Astrocyte (in vitro differentiated cells and primary cell): ENCODE data around the gene GDPD2. TPM values are rescaled to one million over a fixed set of nuclear protein-coding genes. Genes with fewer than 3 reads are reported as not detected.

Experiments used
- DNase-seq: peaks from one replicate; pipeline ENCODE4 v3.0.0-alpha.2; 2010; ENCODE audit warnings: low read depth
- FAIRE-seq: peaks from 2 replicates; lab custom pipeline; 2011; peaks lifted over from hg19 to GRCh38; lab: Jason Lieb, UNC
- H2AFZ ChIP-seq: 2 replicates; pipeline ENCODE4 v1.6.0; 2012; ENCODE audit warnings: low read depth, low read length, inconsistent platforms
- H3K27ac ChIP-seq: 2 replicates; pipeline ENCODE4 v1.5.1; 2011; ENCODE audit warnings: low read depth, low read length, inconsistent platforms
- H3K27me3 ChIP-seq: 2 replicates; pipeline ENCODE4 v1.6.0; 2011; ENCODE audit warnings: low read length, inconsistent platforms; ENCODE audit not compliant: insufficient read depth
- H3K36me3 ChIP-seq: 2 replicates; pipeline ENCODE4 v1.5.1; 2011; ENCODE audit warnings: low read length, inconsistent platforms; ENCODE audit not compliant: insufficient read depth
- H3K4me1 ChIP-seq: 2 replicates; pipeline ENCODE4 v1.5.1; 2011; ENCODE audit warnings: low read length, inconsistent platforms; ENCODE audit not compliant: insufficient read depth
- H3K4me2 ChIP-seq: 2 replicates; pipeline ENCODE4 v1.6.0; 2012; ENCODE audit warnings: low read length, inconsistent platforms
- H3K4me3 ChIP-seq: 2 replicates; pipeline ENCODE4 v1.5.1; 2011; ENCODE audit warnings: low read depth, mild to moderate bottlenecking, low read length, inconsistent platforms; ENCODE audit not compliant: insufficient read depth
- H3K79me2 ChIP-seq: 2 replicates; pipeline ENCODE4 v1.6.0; 2012; ENCODE audit warnings: mild to moderate bottlenecking, low read length, inconsistent platforms; ENCODE audit not compliant: insufficient read depth
- H3K9ac ChIP-seq: 2 replicates; pipeline ENCODE4 v1.6.0; 2012; ENCODE audit warnings: mild to moderate bottlenecking, low read length, inconsistent platforms
- H3K9me3 ChIP-seq: 2 replicates; pipeline ENCODE4 v1.5.1; 2012; ENCODE audit warnings: low read depth, mild to moderate bottlenecking, low read length, inconsistent platforms; ENCODE audit not compliant: insufficient read depth
- H4K20me1 ChIP-seq: 2 replicates; pipeline ENCODE4 v1.6.0; 2012; ENCODE audit warnings: low read length, inconsistent platforms; ENCODE audit not compliant: insufficient read depth
- H3K27ac Mint-ChIP-seq: one replicate; pipeline ENCODE4 v1.8.0; 2021; ENCODE audit warnings: mild to moderate bottlenecking, mixed read lengths; ENCODE audit not compliant: unreplicated experiment
- H3K27me3 Mint-ChIP-seq: one replicate; pipeline ENCODE4 v1.8.0; 2021; ENCODE audit warnings: low read depth, mixed read lengths; ENCODE audit not compliant: unreplicated experiment
- H3K36me3 Mint-ChIP-seq: one replicate; pipeline ENCODE4 v1.8.0; 2021; ENCODE audit warnings: low read depth, mixed read lengths; ENCODE audit not compliant: unreplicated experiment
- H3K4me1 Mint-ChIP-seq: one replicate; pipeline ENCODE4 v1.8.0; 2021; ENCODE audit warnings: low read depth, mixed read lengths; ENCODE audit not compliant: unreplicated experiment
- H3K4me3 Mint-ChIP-seq: one replicate; pipeline ENCODE4 v1.8.0; 2021; ENCODE audit warnings: mild to moderate bottlenecking, moderate library complexity, mixed read lengths; ENCODE audit not compliant: unreplicated experiment
- H3K9me3 Mint-ChIP-seq: one replicate; pipeline ENCODE4 v1.8.0; 2021; ENCODE audit warnings: mild to moderate bottlenecking, mixed read lengths; ENCODE audit not compliant: unreplicated experiment
- CTCF ChIP-seq: IDR thresholded peaks from 2 replicates; pipeline ENCODE4 v1.5.1; 2011; ENCODE audit warnings: low read depth, mild to moderate bottlenecking, inconsistent platforms, low read length, moderate library complexity; ENCODE audit not compliant: insufficient read depth
- EZH2 ChIP-seq: IDR thresholded peaks from 2 replicates; pipeline ENCODE4 v1.6.1; 2012; ENCODE audit warnings: mild to moderate bottlenecking, low read length, inconsistent platforms; ENCODE audit not compliant: insufficient read depth
- total RNA-seq: library from RNA; stranded (reverse); gene quantifications from 2 replicates; pipeline ENCODE4 v1.2.1, GENCODE V29; 2021

Gene GDPD2
- total RNA-seq, 1 donor from 2014 or later: not detected

DNA sequence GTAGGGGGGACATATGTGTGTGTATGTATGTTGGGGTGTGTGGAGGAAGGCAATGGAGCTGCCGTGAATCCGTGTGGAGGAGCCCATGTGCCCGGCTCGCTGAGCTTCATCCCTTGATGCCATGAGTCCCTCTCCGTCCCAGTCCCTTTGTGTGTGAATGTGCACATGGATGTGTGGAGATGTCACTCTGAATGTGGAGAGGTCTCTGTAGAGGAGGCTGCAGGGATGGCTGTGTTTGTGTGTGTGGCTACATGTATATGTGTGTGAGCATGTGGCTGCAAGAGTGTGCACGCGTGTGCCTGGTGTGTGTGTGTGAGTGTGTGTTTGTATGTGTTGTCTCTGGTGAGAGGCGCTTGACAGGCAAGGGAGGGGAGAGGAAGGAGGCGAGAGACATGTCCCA lies 22.8 kb downstream of the GDPD2 start:
- TF ChIP-seq CTCF (no peak), EZH2 (no peak)
- Histone ChIP-seq H3K9ac (no peak overlapping the region), H3K9me3 (no peaks in the 10 kb centered on the region), H3K27me3 (peaks cover 6% of the 10 kb centered on the region), H3K79me2 (no peaks in the 10 kb centered on the region), H4K20me1 (no peaks in the 10 kb centered on the region), H3K36me3 (no peaks in the 10 kb centered on the region), H3K4me1 (no peaks in the 10 kb centered on the region), H3K4me2 (no peak overlapping the region), H2AFZ (no peak overlapping the region), H3K27ac (no peak overlapping the region), H3K4me3 (no peak overlapping the region)
- H3K27me3 Mint-ChIP-seq: peaks cover 37% of the 10 kb centered on the region
- no peak overlapping the region for H3K4me3 Mint-ChIP-seq
- H3K36me3 Mint-ChIP-seq: no peaks in the 10 kb centered on the region
- no peak overlapping the region for H3K27ac Mint-ChIP-seq
- DNase-seq: no peak
- no peaks in the 10 kb centered on the region for H3K4me1 Mint-ChIP-seq
- H3K9me3 Mint-ChIP-seq: peaks cover 2% of the 10 kb centered on the region
- peak; percentile 13 for FAIRE-seq

- no peak overlapping the region for H3K4me3 Mint-ChIP-seq
- DNase-seq (no peak), FAIRE-seq (no peak)
- Histone ChIP-seq H3K4me1 (no peaks in the 10 kb centered on the region), H3K36me3 (no peaks in the 10 kb centered on the region), H3K9ac (no peak overlapping the region), H3K9me3 (no peaks in the 10 kb centered on the region), H3K79me2 (no peaks in the 10 kb centered on the region), H3K4me3 (no peak overlapping the region), H3K27me3 (peaks cover 6% of the 10 kb centered on the region), H2AFZ (no peak overlapping the region), H4K20me1 (no peaks in the 10 kb centered on the region), H3K27ac (no peak overlapping the region), H3K4me2 (no peak overlapping the region)
- no peak overlapping the region for H3K27ac Mint-ChIP-seq
- TF ChIP-seq CTCF (no peak), EZH2 (no peak)
- H3K9me3 Mint-ChIP-seq: peaks cover 2% of the 10 kb centered on the region
- H3K36me3 Mint-ChIP-seq: no peaks in the 10 kb centered on the region
- H3K27me3 Mint-ChIP-seq: peaks cover 37% of the 10 kb centered on the region
- no peaks in the 10 kb centered on the region for H3K4me1 Mint-ChIP-seq
Observed at GRCh38 chrX:70446380-70447350, 23.6 kb downstream of the GDPD2 start.
